NCI-H187 (cell line): Measurements from ENCODE around the gene TSPAN9.

Experiments
- DNase-seq, 2 experiments: peaks; one replicate each; lab custom pipeline; 2025; lab: John Stamatoyannopoulos, UW

The TSPAN9 gene

DNA sequence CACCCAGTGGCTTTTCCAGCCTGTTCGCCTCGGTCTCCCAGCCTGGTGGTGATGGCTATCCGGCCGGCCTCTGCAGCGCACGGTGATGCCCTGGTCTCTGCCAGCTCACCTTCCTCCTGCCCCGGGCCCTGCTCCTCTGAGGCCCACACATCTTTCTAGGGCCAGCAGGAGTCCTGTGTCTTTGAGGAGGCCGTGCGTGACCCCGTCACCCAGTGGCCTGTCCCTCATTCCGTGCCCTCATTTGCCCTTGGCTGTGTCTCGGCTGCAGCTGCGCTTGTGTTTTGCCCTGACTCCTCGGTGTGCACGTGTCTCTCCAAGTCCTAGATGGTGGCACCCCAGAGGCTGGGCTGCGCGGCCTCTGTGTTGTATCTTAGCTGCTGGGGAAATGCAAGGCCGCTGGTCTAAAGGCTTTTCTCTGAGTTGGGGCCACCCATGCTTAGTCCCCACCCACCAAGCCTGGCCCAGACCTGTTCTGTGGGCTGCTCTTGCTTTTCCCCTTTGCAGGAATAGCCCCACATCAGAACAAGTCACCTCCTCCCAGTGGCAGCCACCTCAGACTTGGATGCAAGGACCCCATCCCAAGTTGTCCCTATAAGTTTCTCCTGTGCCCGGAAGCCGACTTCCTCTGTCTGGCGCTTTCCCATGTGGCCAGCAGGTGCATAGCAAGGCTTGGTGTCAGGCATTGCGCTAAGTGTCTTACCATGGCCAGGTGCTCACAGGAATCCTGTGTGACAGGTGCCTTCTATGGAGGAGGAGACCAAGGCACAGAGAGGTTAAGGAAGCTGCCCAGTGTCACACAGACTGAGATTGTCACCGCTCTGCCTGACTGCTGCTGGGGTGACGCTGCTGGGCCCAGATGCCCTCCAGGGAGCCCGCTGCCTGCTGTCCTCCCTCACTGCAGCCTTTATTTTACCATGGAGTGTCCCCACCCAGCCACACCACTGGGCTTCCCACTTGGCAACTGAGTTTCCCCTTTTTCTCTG is 64.5 kb downstream of the TSPAN9 start:
- no peak for DNase-seq

DNA sequence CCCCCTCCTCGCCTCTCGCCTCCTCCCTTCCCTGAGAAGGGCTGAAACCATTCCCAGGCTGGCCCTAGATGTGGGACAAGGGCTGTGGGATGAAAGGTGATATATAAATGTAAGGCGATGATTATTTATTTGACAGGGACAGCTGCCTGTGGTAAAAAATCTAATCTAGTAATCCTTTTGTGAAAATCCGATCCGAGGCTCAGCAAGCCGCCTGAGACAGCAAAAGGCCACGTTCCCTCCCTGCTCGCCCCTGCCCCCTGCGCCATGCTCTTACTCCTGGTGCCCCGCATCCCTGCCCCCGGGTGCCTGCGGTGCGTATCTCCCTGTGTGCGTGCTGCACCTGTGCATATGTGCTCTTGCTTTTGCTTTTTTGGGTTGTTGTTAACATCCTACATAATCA is 65.2 kb downstream of the TSPAN9 start:
- no peak for DNase-seq

DNA sequence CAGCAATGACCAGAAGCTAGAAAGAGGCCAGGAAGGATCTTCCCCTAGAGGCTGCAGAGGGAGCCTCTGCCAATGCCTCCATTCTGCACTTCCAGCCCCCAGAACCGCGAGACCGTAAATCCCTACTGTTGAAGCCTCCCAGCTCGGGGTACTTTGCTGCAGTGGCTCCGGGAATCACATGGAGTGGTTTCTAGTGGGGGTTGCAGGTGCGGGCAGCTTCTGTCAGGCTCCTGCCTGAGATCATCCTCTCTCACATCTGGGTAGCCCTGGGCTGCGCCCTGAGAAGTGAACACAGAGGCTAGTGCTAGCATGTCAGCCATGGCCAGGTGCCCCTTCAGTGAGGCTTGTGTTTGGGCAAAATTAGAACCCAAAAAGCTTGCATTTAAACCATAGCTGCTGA is 67.3 kb downstream of the TSPAN9 start:
- DNase-seq, result no peak

- DNase-seq, result no peak
Measured at GRCh38 chr12:3145033-3145432, 67.9 kb downstream of the TSPAN9 start.

GRCh38 chr12:3145546-3146310 is 68.5 kb downstream of the TSPAN9 start:
- DNase-seq, result no peak

DNA sequence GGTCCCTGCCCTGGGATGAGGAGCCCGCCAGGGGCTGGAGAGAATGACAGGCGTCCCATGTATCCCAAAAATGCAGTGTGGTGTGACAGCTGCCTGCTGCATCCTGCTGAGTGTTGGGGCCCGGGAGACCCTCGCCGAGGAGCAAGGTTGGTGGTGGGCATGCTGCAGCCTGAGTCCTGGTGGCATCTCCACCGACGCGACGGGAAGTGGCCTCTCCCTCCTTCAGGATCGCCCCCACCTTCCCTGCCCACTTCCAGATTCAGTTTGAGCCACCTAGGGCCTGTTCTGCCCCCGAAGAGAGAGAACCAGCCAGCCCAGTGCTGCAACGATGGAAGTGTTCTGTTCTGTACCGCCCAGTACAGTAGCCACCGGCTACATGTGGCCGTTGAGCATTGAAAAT is 70.1 kb downstream of the TSPAN9 start:
- no peak for DNase-seq

- no peak for DNase-seq
Measured at GRCh38 chr12:3148366-3149000, 71.3 kb downstream of the TSPAN9 start.

DNA sequence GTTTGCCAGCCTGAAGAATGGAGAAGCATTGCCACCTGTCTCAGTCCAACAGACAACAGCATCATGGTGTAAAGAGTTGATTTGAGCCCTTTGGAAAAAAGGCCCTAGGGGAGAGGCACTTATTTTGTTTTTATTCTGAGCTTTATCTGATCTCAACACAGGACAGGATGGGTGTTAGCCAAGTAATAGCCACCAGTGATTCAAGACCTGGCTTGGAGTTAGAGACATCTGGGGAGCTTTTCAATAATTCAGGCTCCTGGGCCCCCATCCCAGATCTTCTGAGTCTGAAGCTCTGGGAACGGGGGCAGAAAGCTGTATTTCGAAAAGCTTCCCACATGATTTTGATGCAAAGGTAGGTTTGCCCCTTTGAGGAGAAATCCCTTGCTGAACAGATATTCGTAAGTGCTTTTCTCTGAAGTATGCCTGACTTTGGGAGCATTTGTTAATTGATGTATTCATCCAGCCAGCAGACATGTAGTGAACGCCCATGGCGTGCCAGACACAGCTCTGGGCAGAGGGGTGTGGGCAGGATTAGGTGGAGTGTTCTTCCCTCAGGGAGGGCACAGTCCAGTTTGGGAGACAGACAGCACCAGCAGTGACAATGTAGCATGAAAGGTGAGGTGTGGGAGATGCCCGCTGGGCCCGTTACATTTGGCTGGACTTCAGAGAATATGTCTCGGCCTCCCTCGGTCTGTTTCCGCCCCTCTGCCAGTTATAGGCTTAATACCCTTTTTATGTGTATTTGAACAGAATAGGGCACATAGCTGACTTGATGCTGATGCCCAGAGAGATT is 72.5 kb downstream of the TSPAN9 start:
- DNase-seq, result no peak

- no peak for DNase-seq
Measured at GRCh38 chr12:3150308-3150670, 73.1 kb downstream of the TSPAN9 start.

GRCh38 chr12:3150931-3151835 is 74.0 kb downstream of the TSPAN9 start:
- DNase-seq, result no peak

GRCh38 chr12:3152011-3152511 is 74.9 kb downstream of the TSPAN9 start:
- no peak for DNase-seq

DNA sequence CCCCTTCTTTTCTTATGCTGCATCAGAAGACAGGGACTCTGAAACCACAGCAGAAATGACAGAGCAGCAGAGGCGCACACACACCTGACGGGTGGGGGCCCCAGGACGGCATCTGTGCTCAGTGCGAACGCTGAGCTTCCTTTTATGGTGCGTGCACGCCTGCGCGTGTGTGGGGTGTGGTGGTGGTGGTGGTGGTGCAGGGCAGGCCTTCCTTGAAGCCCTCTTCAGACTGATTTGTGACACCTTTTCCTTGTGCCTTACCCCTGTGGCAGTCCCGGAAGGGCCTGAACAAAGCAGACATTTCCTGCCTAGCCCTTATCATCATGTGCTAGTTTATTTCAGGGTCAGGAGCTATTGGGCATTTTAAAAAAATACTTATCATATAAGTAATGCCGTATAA is 75.7 kb downstream of the TSPAN9 start:
- no peak for DNase-seq

GRCh38 chr12:3154006-3154405 is 76.8 kb downstream of the TSPAN9 start:
- DNase-seq, result no peak

DNA sequence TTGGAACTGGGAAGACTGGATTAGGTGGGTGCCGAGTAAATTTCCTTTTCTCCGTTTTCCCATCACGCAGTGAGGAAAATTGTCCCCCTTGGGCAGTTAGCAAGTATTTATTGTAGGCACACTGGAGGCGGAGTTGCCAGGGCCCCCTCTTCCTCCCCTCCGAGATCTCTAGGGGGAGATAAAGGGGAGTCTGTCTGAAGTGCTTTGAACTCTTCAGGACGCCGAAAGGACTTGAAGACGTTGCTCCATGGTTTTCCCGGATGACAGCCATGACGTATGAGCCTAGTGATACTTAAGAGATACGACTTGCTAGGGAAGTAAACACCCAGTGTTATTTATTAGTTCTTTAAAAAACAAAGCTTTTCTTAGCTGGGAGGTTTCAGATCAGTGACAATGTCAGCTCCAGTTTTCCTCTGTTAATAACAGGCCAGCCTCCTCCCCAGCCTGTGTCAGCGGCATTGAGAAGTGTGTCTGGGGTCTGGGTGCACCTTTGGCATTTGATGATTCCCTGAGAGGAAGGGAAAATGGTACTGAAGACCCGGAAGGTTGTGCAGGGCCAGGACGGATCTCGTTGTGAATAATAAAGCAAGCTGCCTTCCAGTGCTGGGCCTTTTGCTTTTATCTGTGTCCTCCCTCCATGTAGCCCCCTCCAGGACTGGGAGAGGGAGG is 78.7 kb downstream of the TSPAN9 start:
- DNase-seq, result no peak

DNA sequence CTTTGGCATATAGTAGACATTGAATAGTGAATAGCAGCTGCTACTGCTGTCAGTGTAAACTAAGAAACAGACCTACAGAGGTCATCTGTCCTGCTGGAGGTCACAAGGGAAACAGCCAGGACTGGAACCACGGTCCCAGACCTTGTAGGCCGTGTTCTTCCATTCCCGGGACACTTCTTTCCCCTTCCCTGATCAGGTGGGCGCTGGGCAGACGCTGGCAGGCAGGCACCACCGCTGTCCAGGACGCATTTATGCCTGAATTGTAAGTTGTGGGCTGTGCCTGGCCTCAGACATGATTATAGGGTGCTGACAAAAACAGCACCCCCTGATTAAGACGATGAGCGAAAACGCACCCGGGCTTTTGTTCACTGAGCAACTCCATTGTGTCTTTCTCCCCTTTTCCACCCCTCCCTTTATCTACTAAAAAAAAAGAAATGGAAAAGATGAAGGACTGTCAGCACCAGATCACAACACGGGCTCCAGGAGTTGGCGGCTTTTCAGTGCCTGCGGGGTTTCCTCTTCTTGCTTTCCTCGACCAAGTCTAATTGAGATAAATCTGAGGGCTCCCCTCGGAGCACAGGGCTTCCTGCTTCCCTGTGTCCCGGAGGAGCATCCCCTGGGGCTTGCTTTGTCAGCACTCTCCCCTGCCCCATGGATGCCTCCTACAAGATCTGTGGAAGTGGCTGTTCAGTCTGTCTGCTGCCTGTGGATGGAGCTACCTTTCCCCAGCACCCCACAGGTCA is 80.6 kb downstream of the TSPAN9 start:
- DNase-seq, result no peak

DNA sequence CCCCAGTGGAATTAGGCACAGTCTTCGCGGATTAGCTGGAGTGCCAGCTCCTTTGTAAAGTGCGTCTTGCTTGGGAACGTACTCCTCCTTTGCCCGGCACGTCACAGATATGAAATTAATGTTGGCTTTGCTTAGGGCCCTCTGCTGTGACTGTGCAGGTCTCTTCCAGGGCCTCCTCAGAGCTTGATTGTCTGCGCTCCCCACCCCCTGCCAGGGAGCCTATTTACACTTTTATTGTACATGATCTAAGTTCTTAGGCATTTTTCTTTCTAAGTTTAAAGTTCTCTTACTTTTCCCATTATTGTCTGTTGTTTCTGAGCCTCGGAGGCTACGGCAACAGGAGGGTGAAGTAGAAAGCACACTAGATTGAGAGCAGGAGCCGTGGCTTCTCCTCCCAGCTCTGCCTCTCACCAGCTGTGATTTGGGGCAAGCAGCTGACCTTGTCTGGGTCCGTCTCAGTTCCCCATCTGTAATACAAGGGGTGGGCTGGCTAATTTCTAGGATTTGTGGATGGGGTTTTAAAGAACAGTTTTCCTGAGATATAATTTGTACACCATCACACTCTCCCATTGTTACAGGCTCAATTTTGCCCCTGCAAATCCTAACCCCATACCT is 81.8 kb downstream of the TSPAN9 start:
- DNase-seq, result no peak

DNA sequence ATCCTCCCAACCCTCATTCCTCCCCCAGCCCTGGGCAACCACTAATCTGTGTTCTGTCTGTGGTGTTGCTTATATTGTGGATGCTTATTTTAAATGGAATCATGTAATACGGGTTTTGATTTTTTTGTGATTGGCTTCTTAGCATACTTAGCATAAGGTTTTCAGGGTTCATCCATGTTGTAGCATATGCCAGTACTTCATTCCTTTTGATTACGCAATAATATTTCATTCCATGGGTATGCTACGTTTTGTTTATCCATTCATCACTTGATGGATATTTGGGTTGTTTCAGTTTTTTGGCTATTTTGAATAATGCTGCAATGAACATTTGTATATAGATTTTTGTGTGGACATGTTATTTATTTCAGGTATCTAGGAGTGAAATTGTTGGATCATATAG is 82.9 kb downstream of the TSPAN9 start:
- no peak for DNase-seq

DNA sequence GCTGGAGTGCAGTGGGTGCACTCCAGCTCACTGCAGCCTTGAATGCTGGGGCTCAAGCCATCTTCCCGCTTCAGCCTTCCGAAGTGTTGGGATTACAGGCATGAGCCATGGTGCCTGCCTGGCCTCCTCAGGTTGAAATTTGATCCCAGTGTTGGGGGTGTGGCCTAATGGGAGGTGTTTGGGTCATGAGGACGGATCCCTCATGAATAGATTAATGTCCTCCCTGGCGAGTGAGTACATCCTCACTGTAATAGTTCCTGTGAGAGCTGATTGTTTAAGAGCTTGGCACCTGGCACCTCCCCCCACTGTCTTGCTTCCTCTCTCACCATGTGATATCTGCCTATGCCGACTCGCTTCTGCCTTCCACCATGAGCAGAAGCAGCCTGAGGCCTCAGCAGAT is 84.7 kb downstream of the TSPAN9 start:
- no peak for DNase-seq
